ENCODE data around the gene OCA2.

OCA2 gene

GRCh38 chr15:28099555-28100140, 533 bp upstream of the OCA2 start:
- H3K27ac ChIP-seq = no peak overlapping the region
- DNase-seq (ENCODE audit: low spot score) = no peak
- CTCF ChIA-PET = no interaction called here
- POLR2A ChIA-PET (ENCODE audit: low non-redundant PET) = no interaction called here
- no peak for TF ChIP-seq CTCF (conservative IDR thresholded peaks at IDR 0.05; ENCODE audit: low read depth)

DNA sequence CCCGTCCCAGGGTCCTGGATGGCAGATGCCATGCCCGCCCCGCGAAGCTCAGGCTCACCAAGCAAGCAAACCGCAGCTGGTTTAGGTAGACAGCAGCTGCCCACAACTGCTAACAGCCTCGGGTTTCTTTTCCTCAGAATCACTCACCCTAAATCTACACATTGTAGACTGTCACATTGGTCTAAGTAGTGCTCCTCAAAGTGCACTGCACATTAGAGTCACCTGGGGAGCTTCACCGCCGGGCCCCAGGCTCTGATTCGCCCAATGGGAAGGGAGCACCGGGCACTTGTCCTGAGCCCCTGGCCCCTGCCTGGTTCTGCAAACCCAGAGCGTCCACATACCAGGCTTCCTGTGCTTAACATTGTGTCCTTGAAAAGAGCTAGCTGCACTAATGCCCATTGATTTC, 752 bp downstream of the OCA2 start:
- TF ChIP-seq CTCF (conservative IDR thresholded peaks at IDR 0.05; ENCODE audit: low read depth) = no peak
- ChIA-PET CTCF (interaction anchor here (0.8 kb wide), 1 partner anchor 204 kb away, joined by 3 read pairs; no protein-coding TSS in a partner anchor), POLR2A (ENCODE audit: low non-redundant PET) (no interaction called here)
- H3K27ac ChIP-seq = no peak overlapping the region
- no peak for DNase-seq (ENCODE audit: low spot score)

GRCh38 chr15:28097656-28098359, 1.3 kb downstream of the OCA2 start:
- DNase-seq (ENCODE audit: low spot score) = no peak
- CTCF ChIA-PET = interaction anchor here (0.8 kb wide), 1 partner anchor 204 kb away, joined by 3 read pairs; no protein-coding TSS in a partner anchor
- H3K27ac ChIP-seq = no peak overlapping the region
- no peak for TF ChIP-seq CTCF (conservative IDR thresholded peaks at IDR 0.05; ENCODE audit: low read depth)
- POLR2A ChIA-PET (ENCODE audit: low non-redundant PET) = no interaction called here

- CTCF ChIA-PET = no interaction called here
- POLR2A ChIA-PET (ENCODE audit: low non-redundant PET) = no interaction called here
- no peak for TF ChIP-seq CTCF (conservative IDR thresholded peaks at IDR 0.05; ENCODE audit: low read depth)
- no peak for DNase-seq (ENCODE audit: low spot score)
- H3K27ac ChIP-seq = no peak overlapping the region
Observed at GRCh38 chr15:28096670-28097431, 2.3 kb downstream of the OCA2 start.

DNA sequence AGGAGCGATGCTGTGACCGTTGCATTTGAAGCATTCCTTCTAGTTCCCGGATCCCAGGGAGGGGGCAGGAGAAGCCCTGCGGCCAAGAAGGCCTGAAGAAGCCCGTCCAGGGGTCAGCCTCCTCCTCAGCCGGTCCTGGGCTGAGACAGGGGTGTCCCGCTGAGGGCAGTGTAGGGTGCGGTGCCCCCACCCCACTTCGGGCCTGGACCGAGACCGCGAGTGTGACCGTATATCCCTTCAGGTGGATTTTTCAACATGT, 2.8 kb downstream of the OCA2 start:
- CTCF ChIA-PET = no interaction called here
- no peak overlapping the region for H3K27ac ChIP-seq
- DNase-seq (ENCODE audit: low spot score) = no peak
- no peak for TF ChIP-seq CTCF (conservative IDR thresholded peaks at IDR 0.05; ENCODE audit: low read depth)
- POLR2A ChIA-PET (ENCODE audit: low non-redundant PET) = no interaction called here

GRCh38 chr15:28094732-28095521, 4.2 kb downstream of the OCA2 start:
- CTCF ChIA-PET = interaction anchor here (0.6 kb wide), 1 partner anchor 656 kb away, joined by 3 read pairs; no protein-coding TSS in a partner anchor
- POLR2A ChIA-PET (ENCODE audit: low non-redundant PET) = no interaction called here
- H3K27ac ChIP-seq = no peak overlapping the region
- DNase-seq (ENCODE audit: low spot score) = no peak
- TF ChIP-seq CTCF (conservative IDR thresholded peaks at IDR 0.05; ENCODE audit: low read depth) = no peak

Data from RWPE1 (cell line).